ENCODE measurements around the gene TMEM154. TPM values are rescaled to one million over a fixed set of nuclear protein-coding genes. Genes with fewer than 3 reads are reported as not detected.

Gene TMEM154, protein sequence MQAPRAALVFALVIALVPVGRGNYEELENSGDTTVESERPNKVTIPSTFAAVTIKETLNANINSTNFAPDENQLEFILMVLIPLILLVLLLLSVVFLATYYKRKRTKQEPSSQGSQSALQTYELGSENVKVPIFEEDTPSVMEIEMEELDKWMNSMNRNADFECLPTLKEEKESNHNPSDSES
- 7.5 TPM for polyA plus RNA-seq (2013)

DNA sequence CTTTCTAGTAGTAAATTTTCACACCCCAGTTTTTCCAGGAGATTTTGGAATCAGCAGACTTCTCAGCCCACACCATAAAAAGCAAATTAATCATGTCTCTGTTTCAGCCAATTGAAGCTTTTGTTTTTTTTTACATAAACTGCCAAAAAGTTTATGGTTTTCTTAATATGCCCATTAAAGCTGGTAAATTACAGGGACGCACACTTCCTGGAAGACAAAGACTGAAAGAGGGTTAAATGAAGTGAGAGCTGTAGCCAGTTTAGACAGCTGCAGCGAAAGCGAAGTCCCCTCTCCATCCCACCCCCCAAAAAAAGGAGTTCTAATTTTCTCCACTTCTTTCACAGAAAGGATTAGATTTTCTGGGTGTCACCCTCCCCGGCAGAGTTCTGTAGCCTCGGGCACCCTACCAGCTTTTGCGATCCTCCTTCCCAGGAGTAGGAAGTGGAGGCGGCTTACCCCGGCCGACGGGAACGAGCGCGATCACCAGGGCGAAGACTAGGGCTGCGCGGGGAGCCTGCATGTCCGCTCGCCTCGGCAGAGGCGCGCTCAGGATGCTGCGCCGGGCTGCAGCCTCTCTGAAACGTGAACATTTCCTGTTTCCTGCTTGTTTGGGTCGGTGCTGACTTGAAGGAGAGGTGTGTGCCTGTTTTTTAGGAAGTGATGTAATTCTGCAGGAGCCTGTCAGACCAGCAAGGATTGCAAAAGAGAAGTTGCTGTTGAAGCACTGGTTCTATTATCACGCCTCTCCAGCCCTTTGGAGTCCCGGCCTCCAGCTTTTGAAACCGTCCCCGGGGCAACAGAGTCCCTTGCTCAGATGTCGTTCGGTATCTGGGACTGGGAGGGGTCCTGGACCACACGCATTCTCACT is at the start of gene TMEM154:
Gene TMEM154, minus strand, starts transcription at position 584 of the 868 bp plus-strand sequence. Its CDS starts 64 bp downstream, at position 520.
- Histone ChIP-seq H3K36me3 (ENCODE audit: control insufficient read depth in 4 of 4, insufficient read depth in 4 of 4, low read length in 3 of 4) (no peaks in the 10 kb centered on the region), H3K4me1 (ENCODE audit: control extremely low read depth in 1 of 4, control insufficient read depth in 4 of 4, insufficient read depth in 4 of 4, low read length in 3 of 4) (peaks cover 8 to 33% (median 14%) of the 10 kb centered on the region in 4 experiments), H3K4me3 (ENCODE audit: control insufficient read depth in 1 of 7, extremely low read depth in 1 of 7, insufficient read depth in 4 of 7, low read depth in 2 of 7, low read length in 6 of 7) (peak within 1 kb of the TSS; percentile 56 to 95 (median 77)), H3K27ac (ENCODE audit: insufficient read depth in 1 of 2, low read depth in 1 of 2, low read length in 2 of 2, poor library complexity in 1 of 2, severe bottlenecking in 2 of 2) (peak within 1 kb of the TSS in 1 of 2 experiments; percentile 35), H3K27me3 (replicated peaks in 2 of 5; ENCODE audit: control insufficient read depth in 4 of 5, insufficient read depth in 5 of 5, low read length in 4 of 5) (no peaks in the 10 kb centered on the region), H3K9me3 (ENCODE audit: control extremely low read depth in 1 of 5, control insufficient read depth in 4 of 5, insufficient read depth in 2 of 5, low read depth in 1 of 5, low read length in 4 of 5) (no peaks in the 10 kb centered on the region)
- DNase-seq, result peak; percentile 79 to 94 (median 89)
- ChIA-PET CTCF (interaction anchor here (0.7 to 1.4 kb wide), 3 partner anchors 25 to 220 kb away, joined by 3 to 5 read pairs (median 3); no protein-coding TSS in a partner anchor), POLR2A (no interaction called here)
- under 1% methylated on average over 23 of the region's 32 CpGs for WGBS (ENCODE audit: insufficient coverage)

DNA sequence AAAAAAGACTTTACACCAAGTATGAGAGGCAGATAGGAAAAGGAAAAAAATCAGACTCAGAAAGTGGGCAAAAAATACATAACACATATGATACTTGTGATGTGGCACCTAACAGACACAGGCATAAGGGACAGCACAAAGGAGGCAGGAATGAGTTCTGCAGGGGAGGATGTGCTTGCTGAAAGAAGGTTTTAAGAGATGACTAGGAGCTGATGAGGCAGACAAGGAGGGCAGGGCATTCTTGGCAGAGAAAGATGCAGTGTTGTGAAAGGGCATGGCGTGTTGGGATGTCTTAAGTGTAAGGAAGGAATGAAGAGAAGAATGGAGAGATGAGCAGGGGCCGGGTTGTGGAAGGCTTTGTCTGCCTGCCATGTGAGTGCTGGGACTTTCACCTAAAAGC is 49.7 kb upstream of the TMEM154 start:
- no peak overlapping the region for H3K4me3 ChIP-seq (ENCODE audit: control insufficient read depth in 1 of 7, extremely low read depth in 1 of 7, insufficient read depth in 4 of 7, low read depth in 2 of 7, low read length in 6 of 7)
- POLR2A ChIA-PET, result no interaction called here
- no peak overlapping the region for H3K27ac ChIP-seq (ENCODE audit: insufficient read depth in 1 of 2, low read depth in 1 of 2, low read length in 2 of 2, poor library complexity in 1 of 2, severe bottlenecking in 2 of 2)
- no peak for DNase-seq
- H3K4me1 ChIP-seq (ENCODE audit: control extremely low read depth in 1 of 4, control insufficient read depth in 4 of 4, insufficient read depth in 4 of 4, low read length in 3 of 4), result peaks cover 0 to 5% (median 0%) of the 10 kb centered on the region in 4 experiments
- CTCF ChIA-PET, result interaction anchor here (1.7 kb wide), 1 partner anchor 228 kb away, joined by 6 read pairs; no protein-coding TSS in a partner anchor
- 47% methylated on average over 2 of the region's 2 CpGs for WGBS (ENCODE audit: insufficient coverage)
- H3K9me3 ChIP-seq (ENCODE audit: control extremely low read depth in 1 of 5, control insufficient read depth in 4 of 5, insufficient read depth in 2 of 5, low read depth in 1 of 5, low read length in 4 of 5), result no peaks in the 10 kb centered on the region
- H3K27me3 ChIP-seq (replicated peaks in 2 of 5; ENCODE audit: control insufficient read depth in 4 of 5, insufficient read depth in 5 of 5, low read length in 4 of 5), result no peaks in the 10 kb centered on the region
- H3K36me3 ChIP-seq (ENCODE audit: control insufficient read depth in 4 of 4, insufficient read depth in 4 of 4, low read length in 3 of 4), result no peaks in the 10 kb centered on the region

DNA sequence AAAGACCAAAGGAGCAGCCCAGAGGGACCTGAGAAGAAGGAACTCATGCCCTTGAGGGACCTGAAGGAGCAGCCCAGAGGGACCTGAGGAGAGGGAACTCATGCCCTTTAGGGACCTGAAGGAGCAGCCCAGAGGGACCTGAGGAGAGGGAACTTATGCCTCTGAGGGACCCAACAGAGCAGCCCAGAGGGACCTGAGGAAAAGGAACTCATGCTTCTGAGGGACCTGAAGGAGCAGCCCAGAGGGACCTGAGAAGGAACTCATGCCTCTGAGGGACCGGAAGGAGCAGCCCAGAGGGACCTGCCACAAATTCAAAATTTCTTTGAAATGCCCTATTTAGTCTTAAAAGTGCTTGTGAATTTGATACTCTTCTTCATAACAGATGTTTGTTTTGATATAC is 48.5 kb upstream of the TMEM154 start:
- H3K4me3 ChIP-seq (ENCODE audit: control insufficient read depth in 1 of 7, extremely low read depth in 1 of 7, insufficient read depth in 4 of 7, low read depth in 2 of 7, low read length in 6 of 7), result no peak overlapping the region
- no peaks in the 10 kb centered on the region for H3K36me3 ChIP-seq (ENCODE audit: control insufficient read depth in 4 of 4, insufficient read depth in 4 of 4, low read length in 3 of 4)
- POLR2A ChIA-PET, result no interaction called here
- DNase-seq, result no peak
- peaks cover 0 to 5% (median 0%) of the 10 kb centered on the region in 4 experiments for H3K4me1 ChIP-seq (ENCODE audit: control extremely low read depth in 1 of 4, control insufficient read depth in 4 of 4, insufficient read depth in 4 of 4, low read length in 3 of 4)
- H3K27ac ChIP-seq (ENCODE audit: insufficient read depth in 1 of 2, low read depth in 1 of 2, low read length in 2 of 2, poor library complexity in 1 of 2, severe bottlenecking in 2 of 2), result no peak overlapping the region
- H3K27me3 ChIP-seq (replicated peaks in 2 of 5; ENCODE audit: control insufficient read depth in 4 of 5, insufficient read depth in 5 of 5, low read length in 4 of 5), result no peaks in the 10 kb centered on the region
- no peaks in the 10 kb centered on the region for H3K9me3 ChIP-seq (ENCODE audit: control extremely low read depth in 1 of 5, control insufficient read depth in 4 of 5, insufficient read depth in 2 of 5, low read depth in 1 of 5, low read length in 4 of 5)
- WGBS (ENCODE audit: insufficient coverage), result no CpG with 5 or more reads among the region's 1 CpG
- CTCF ChIA-PET, result interaction anchor here (1.7 kb wide), 1 partner anchor 227 kb away, joined by 6 read pairs; no protein-coding TSS in a partner anchor

DNA sequence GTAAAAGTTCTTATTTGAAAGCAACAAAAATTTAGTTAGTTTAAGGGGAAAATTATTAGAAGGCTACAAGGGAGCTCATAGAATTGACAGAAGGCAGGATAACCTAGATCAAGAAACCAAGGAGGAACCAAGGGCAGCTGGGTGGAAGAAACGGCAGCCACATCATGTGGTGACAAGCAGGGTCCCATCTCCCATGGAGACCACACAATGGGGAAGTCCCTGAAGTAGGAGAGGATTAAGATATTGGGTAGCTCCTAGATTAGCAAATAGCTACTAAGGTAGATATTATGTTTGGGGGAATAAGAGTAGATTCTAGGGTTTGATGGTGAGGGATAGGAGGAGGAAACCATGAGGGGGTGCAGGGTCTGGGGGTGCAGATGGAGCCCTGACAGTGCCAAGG is 48.0 kb upstream of the TMEM154 start:
- DNase-seq, result peak in 2 of 3 donors; percentile 63 to 64
- CTCF ChIA-PET, result interaction anchor here (0.7 to 1.7 kb wide), 2 partner anchors 28 to 226 kb away, joined by 3 to 6 read pairs; no protein-coding TSS in a partner anchor
- H3K27ac ChIP-seq (ENCODE audit: insufficient read depth in 1 of 2, low read depth in 1 of 2, low read length in 2 of 2, poor library complexity in 1 of 2, severe bottlenecking in 2 of 2), result no peak overlapping the region
- POLR2A ChIA-PET, result no interaction called here
- H3K36me3 ChIP-seq (ENCODE audit: control insufficient read depth in 4 of 4, insufficient read depth in 4 of 4, low read length in 3 of 4), result no peaks in the 10 kb centered on the region
- H3K9me3 ChIP-seq (ENCODE audit: control extremely low read depth in 1 of 5, control insufficient read depth in 4 of 5, insufficient read depth in 2 of 5, low read depth in 1 of 5, low read length in 4 of 5), result no peaks in the 10 kb centered on the region
- H3K27me3 ChIP-seq (replicated peaks in 2 of 5; ENCODE audit: control insufficient read depth in 4 of 5, insufficient read depth in 5 of 5, low read length in 4 of 5), result no peaks in the 10 kb centered on the region
- WGBS (ENCODE audit: insufficient coverage), result 43% methylated on average over 1 of the region's 1 CpG
- H3K4me3 ChIP-seq (ENCODE audit: control insufficient read depth in 1 of 7, extremely low read depth in 1 of 7, insufficient read depth in 4 of 7, low read depth in 2 of 7, low read length in 6 of 7), result no peak overlapping the region
- H3K4me1 ChIP-seq (ENCODE audit: control extremely low read depth in 1 of 4, control insufficient read depth in 4 of 4, insufficient read depth in 4 of 4, low read length in 3 of 4), result peaks cover 0 to 5% (median 0%) of the 10 kb centered on the region in 4 experiments

DNA sequence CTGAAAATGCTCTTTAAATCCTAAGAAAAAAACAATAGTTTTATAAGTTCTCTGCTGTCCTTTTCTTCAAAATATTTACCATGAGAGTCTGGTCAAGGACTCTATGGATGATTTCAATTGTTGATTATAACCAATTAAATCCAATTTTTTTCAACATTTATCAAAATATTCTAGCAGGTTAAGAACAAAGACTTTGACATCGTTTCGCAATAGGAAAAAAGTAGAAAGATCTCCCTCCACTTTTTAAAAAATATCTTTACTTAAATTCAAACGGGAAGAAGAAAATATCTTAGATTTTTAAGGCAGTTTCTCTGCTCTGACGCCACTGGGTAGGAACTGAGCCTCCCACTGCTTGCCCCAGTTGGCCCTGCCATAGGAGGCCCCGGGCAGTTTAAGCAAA is 44.7 kb upstream of the TMEM154 start:
- H3K27me3 ChIP-seq (replicated peaks in 2 of 5; ENCODE audit: control insufficient read depth in 4 of 5, insufficient read depth in 5 of 5, low read length in 4 of 5), result no peaks in the 10 kb centered on the region
- ChIA-PET POLR2A (no interaction called here), CTCF (no interaction called here)
- H3K4me3 ChIP-seq (ENCODE audit: control insufficient read depth in 1 of 7, extremely low read depth in 1 of 7, insufficient read depth in 4 of 7, low read depth in 2 of 7, low read length in 6 of 7), result no peak overlapping the region
- no peaks in the 10 kb centered on the region for H3K9me3 ChIP-seq (ENCODE audit: control extremely low read depth in 1 of 5, control insufficient read depth in 4 of 5, insufficient read depth in 2 of 5, low read depth in 1 of 5, low read length in 4 of 5)
- DNase-seq, result no peak
- no peaks in the 10 kb centered on the region for H3K36me3 ChIP-seq (ENCODE audit: control insufficient read depth in 4 of 4, insufficient read depth in 4 of 4, low read length in 3 of 4)
- H3K4me1 ChIP-seq (ENCODE audit: control extremely low read depth in 1 of 4, control insufficient read depth in 4 of 4, insufficient read depth in 4 of 4, low read length in 3 of 4), result peaks cover 0 to 3% (median 0%) of the 10 kb centered on the region in 4 experiments
- no peak overlapping the region for H3K27ac ChIP-seq (ENCODE audit: insufficient read depth in 1 of 2, low read depth in 1 of 2, low read length in 2 of 2, poor library complexity in 1 of 2, severe bottlenecking in 2 of 2)
- no CpG with 5 or more reads among the region's 5 CpGs for WGBS (ENCODE audit: insufficient coverage)

DNA sequence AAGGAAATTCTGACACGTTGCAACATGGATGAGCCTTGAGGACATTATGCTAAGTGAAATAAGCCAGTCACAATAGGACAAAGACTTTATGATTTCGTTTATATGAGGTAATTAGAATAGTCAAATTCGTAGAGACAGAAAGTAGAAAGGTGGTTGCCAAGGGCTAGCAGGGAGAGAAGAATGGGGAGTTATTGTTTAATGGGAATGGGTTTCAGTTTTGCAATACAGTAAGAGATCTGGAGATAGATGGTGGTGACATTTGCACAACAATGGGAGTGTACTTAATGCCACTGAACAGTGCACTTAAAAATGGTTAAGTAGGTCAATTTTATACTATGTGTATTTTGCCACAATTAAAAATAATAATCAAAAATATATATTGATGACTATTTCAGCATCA is 43.4 kb upstream of the TMEM154 start:
- no peak overlapping the region for H3K4me3 ChIP-seq (ENCODE audit: control insufficient read depth in 1 of 7, extremely low read depth in 1 of 7, insufficient read depth in 4 of 7, low read depth in 2 of 7, low read length in 6 of 7)
- DNase-seq, result no peak
- 94% methylated on average over 3 of the region's 3 CpGs for WGBS (ENCODE audit: insufficient coverage)
- H3K4me1 ChIP-seq (ENCODE audit: control extremely low read depth in 1 of 4, control insufficient read depth in 4 of 4, insufficient read depth in 4 of 4, low read length in 3 of 4), result peaks cover 0 to under 1% (median 0%) of the 10 kb centered on the region in 4 experiments
- ChIA-PET CTCF (no interaction called here), POLR2A (no interaction called here)
- no peaks in the 10 kb centered on the region for H3K9me3 ChIP-seq (ENCODE audit: control extremely low read depth in 1 of 5, control insufficient read depth in 4 of 5, insufficient read depth in 2 of 5, low read depth in 1 of 5, low read length in 4 of 5)
- H3K36me3 ChIP-seq (ENCODE audit: control insufficient read depth in 4 of 4, insufficient read depth in 4 of 4, low read length in 3 of 4), result no peaks in the 10 kb centered on the region
- H3K27me3 ChIP-seq (replicated peaks in 2 of 5; ENCODE audit: control insufficient read depth in 4 of 5, insufficient read depth in 5 of 5, low read length in 4 of 5), result no peaks in the 10 kb centered on the region
- H3K27ac ChIP-seq (ENCODE audit: insufficient read depth in 1 of 2, low read depth in 1 of 2, low read length in 2 of 2, poor library complexity in 1 of 2, severe bottlenecking in 2 of 2), result no peak overlapping the region

Measured in common myeloid progenitor, CD34-positive (primary cell).